Left ventricle myocardium inferior (tissue), 1 donor: ENCODE results near the gene ITPKB. TPM values are rescaled to one million over a fixed set of nuclear protein-coding genes. Genes with fewer than 3 reads are reported as not detected.

Experiments
- DNase-seq: peaks from one replicate; pipeline ENCODE4 v3.0.0-alpha.2; 2020
- H3K27ac ChIP-seq: fragments of 200-600 bp; replicated peaks from 2 replicates; pipeline ENCODE4 v1.8.0; 2021
- H3K27me3 ChIP-seq: fragments of 200-600 bp; 2 replicates; pipeline ENCODE4 v1.8.0; 2021; ENCODE audit warnings: low read depth
- H3K36me3 ChIP-seq: fragments of 200-600 bp; 2 replicates; pipeline ENCODE4 v1.8.0; 2021
- H3K4me1 ChIP-seq: fragments of 200-600 bp; 2 replicates; pipeline ENCODE4 v1.8.0; 2021
- H3K4me3 ChIP-seq: fragments of 200-600 bp; 2 replicates; pipeline ENCODE4 v1.8.0; 2021; ENCODE audit warnings: mild to moderate bottlenecking, moderate library complexity
- H3K9me3 ChIP-seq: fragments of 200-600 bp; replicated peaks from 2 replicates; pipeline ENCODE4 v1.8.0; 2021
- intact Hi-C: fragments of 100-400 bp; cut with micrococcal nuclease; formaldehyde crosslinking; loops from one replicate; pipeline ENCODE4 v1.11.0; 2022
- total RNA-seq: library from RNA; stranded (reverse); fragmentation: NEBNext Ultra II Directional; extraction: Animal tissue kit (Norgen Biotek cat#: 25700); gene quantifications from one replicate; pipeline ENCODE4 v1.2.1, GENCODE V29; 2021
- TF ChIP-seq, protein P1 (sequence below): fragments of 200-600 bp; IDR thresholded peaks from 2 replicates; pipeline ENCODE4 v1.8.0; 2021; ENCODE audit warnings: antibody characterized with exemption, mild to moderate bottlenecking, borderline replicate concordance
- donor health status: DM: no; HTN: yes; CAD: no; lungs with severe emphysema.

ITPKB gene
- total RNA-seq, 1 donor from 2014 or later, result 15.7 TPM

DNA sequence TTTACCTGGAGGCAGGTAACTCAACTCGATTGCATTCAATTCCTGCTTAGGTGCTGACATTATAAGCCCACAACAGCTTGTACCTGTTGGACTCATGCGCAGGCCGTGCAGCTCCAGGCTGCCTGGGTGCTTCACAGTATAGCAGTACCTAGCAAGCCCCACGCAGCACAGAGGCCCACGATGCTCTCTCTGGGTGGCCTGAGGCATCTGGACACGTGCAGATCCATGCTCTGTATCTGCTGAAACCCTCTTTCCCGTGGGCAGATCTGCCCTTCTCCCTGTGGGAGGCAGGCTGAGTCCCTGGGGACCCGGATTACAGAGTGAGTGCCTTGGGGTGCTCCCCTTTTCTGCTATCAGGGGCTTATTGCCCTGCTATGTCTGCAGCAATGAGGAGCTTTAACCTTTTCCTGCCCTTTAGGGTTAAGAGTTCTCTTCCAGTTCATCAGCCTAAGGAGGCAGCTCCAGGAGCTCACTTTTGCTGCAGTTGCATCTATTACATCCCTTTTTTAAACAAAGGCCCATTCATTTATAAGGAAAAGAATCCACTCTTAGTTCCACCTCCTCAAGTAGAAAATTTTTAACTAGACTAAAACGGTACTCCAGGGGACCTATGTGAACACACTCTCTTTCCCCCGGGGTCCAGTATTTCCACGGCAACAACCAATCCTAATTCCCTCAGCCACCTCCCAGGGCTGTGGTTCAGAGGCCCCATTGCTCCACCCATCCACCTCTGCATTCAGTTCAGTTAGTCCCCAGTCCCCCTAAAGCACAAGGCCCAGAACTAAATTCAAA is 19.3 kb downstream of the ITPKB start:
- no peak overlapping the region for H3K4me3 ChIP-seq
- H3K27ac ChIP-seq, result peak overlapping the region; percentile 13
- intact Hi-C loops, result no loop called here
- no peaks in the 10 kb centered on the region for H3K9me3 ChIP-seq
- no peak for DNase-seq
- H3K36me3 ChIP-seq, result no peaks in the 10 kb centered on the region
- TF ChIP-seq, protein P1, sequence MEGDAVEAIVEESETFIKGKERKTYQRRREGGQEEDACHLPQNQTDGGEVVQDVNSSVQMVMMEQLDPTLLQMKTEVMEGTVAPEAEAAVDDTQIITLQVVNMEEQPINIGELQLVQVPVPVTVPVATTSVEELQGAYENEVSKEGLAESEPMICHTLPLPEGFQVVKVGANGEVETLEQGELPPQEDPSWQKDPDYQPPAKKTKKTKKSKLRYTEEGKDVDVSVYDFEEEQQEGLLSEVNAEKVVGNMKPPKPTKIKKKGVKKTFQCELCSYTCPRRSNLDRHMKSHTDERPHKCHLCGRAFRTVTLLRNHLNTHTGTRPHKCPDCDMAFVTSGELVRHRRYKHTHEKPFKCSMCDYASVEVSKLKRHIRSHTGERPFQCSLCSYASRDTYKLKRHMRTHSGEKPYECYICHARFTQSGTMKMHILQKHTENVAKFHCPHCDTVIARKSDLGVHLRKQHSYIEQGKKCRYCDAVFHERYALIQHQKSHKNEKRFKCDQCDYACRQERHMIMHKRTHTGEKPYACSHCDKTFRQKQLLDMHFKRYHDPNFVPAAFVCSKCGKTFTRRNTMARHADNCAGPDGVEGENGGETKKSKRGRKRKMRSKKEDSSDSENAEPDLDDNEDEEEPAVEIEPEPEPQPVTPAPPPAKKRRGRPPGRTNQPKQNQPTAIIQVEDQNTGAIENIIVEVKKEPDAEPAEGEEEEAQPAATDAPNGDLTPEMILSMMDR, result no peak
- no peaks in the 10 kb centered on the region for H3K27me3 ChIP-seq
- peaks cover 67% of the 10 kb centered on the region for H3K4me1 ChIP-seq

DNA sequence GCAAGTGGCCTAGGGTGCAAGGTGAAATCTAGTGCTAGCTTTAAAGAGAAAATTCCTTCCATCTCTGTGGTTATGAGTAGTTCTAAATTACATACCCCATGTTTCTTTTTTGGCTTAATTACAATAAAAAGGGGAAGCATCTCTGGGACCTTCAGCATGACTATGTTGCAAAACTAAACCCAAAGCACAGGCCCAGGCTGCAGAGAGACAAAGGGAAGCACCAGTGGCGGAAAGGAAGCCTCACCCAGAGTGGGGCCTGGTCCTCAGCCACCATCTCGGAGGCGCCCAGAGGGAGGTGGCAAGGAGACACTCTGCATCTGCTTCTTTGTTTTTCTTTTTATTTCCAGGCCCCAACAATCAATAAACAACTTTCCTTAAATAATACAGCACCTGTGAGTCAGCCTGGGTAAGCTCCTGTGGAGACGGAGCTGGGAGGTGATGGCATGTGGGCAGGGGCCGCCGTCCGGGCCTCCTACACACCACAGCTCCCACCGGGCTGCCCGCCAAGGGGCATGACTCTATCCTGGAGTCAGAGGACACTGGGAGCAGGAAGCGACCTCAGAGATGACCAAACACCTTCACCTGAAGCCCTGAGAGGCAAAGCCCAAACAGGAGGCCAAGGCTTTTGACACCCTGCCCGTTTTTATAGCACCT is 21.7 kb downstream of the ITPKB start:
- Histone ChIP-seq H3K27ac (peak overlapping the region; percentile 53), H3K36me3 (no peaks in the 10 kb centered on the region), H3K27me3 (no peaks in the 10 kb centered on the region), H3K4me3 (no peak overlapping the region), H3K4me1 (peaks cover 63% of the 10 kb centered on the region), H3K9me3 (peaks cover 7% of the 10 kb centered on the region)
- TF ChIP-seq, protein P1, result no peak
- peak; percentile 46 for DNase-seq
- intact Hi-C loops, result no loop called here

DNA sequence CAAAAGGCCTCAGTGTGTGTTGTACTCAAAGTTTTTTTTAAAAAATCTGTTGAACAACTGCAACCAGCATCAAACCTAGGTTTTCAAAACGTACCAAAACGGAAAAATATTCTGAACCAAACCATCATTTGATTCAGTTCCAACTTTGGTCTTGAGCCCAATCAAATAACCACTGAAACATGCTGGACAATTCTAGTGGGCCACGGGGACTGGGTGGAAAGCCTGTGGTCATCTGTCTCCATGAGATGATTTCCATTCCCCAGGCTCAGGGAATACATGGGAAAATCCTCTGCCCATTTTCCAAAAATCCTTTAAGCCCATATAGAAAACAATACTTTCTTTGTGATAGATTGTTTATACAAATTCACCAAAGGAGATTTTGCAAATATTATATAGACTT is 22.5 kb downstream of the ITPKB start:
- intact Hi-C loops, result no loop called here
- no peak for DNase-seq
- no peaks in the 10 kb centered on the region for H3K27me3 ChIP-seq
- H3K9me3 ChIP-seq, result peaks cover 7% of the 10 kb centered on the region
- no peak overlapping the region for H3K4me3 ChIP-seq
- no peaks in the 10 kb centered on the region for H3K36me3 ChIP-seq
- TF ChIP-seq, protein P1, result no peak
- H3K27ac ChIP-seq, result peak overlapping the region; percentile 53
- H3K4me1 ChIP-seq, result peaks cover 71% of the 10 kb centered on the region

DNA sequence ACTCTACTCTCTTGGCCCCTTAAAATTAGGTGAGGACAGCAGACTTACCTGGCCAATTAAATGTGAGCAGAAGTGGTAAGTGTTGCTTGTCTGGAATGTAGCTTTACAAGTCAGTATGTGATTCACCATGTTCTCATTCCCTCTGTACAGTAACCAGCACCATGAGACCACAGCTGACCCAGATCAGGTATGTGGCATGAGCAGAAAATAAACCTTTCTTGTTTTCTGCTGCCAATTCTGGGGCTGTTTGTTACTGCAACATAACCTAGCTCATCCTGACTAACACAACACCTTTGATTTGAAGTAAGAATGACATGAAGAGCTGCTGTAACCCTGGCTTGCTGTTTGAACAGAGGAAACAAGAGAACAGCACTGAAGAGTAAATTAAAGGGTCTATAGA is 24.9 kb downstream of the ITPKB start:
- H3K27ac ChIP-seq, result peak overlapping the region; percentile 80
- H3K27me3 ChIP-seq, result no peaks in the 10 kb centered on the region
- no peak overlapping the region for H3K4me3 ChIP-seq
- no peak for DNase-seq
- H3K9me3 ChIP-seq, result peaks cover 7% of the 10 kb centered on the region
- H3K4me1 ChIP-seq, result peaks cover 76% of the 10 kb centered on the region
- H3K36me3 ChIP-seq, result no peaks in the 10 kb centered on the region
- intact Hi-C loops, result no loop called here
- TF ChIP-seq, protein P1, result no peak

DNA sequence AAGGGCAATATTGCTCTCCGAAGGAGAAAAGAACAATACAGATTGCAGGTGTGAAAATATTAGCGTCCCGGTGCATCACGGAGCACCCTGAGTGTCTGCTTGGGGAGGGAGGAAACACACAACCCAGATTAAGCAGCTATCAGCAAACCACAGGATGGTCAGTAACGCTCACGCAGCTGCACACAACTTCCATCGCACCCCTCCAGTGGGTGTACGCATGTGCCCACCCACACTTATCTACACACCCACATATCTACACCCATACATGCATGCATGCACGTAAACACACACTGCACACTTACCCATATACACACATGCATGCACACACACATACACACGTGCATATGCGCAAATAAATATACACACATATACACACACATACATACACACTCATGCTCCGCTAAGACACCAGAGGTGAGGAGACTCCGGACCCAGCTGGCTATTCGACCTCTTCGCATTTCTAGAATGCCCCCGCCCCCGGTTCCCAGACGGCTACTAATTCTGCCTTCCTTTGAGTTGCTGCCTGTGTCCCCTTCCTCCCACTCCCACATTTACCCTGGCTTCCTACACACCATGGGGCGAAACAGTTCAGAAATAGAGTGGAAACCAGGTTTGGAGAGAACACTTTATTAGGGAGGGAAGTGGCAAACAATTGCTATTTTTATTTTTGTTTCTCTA is 26.2 kb downstream of the ITPKB start:
- intact Hi-C loops, result no loop called here
- Histone ChIP-seq H3K36me3 (no peaks in the 10 kb centered on the region), H3K4me1 (peaks cover 79% of the 10 kb centered on the region), H3K9me3 (peaks cover 7% of the 10 kb centered on the region), H3K27ac (peak overlapping the region; percentile 80), H3K4me3 (peak overlapping the region; percentile 5), H3K27me3 (no peaks in the 10 kb centered on the region)
- TF ChIP-seq, protein P1, result no peak
- no peak for DNase-seq
